Motor neuron (in vitro differentiated cells): Measurements from ENCODE around the gene PIP5K1B. TPM values are rescaled to one million over a fixed set of nuclear protein-coding genes. Genes with fewer than 3 reads are reported as not detected.

Experiments used
- ATAC-seq, 8 experiments: fragments of 200-7000 bp; cut with Tn5 transposase; replicated peaks in 6 of 8; 2 replicates each; pipeline ENCODE4 v1.8.0; 2021; ENCODE audit warnings: mild to moderate bottlenecking in 8 of 8, moderate library complexity in 8 of 8
- H3K27ac ChIP-seq, 2 donors: fragments of 250-450 bp; sonication (Bioruptor Pico); 2 replicates each; pipeline ENCODE4 v1.9.0; 2021; ENCODE audit warnings: antibody characterized with exemption in 2 of 2, mild to moderate bottlenecking in 2 of 2, moderate library complexity in 1 of 2
- H3K4me1 ChIP-seq, 2 donors: fragments of 250-450 bp; sonication (Bioruptor Pico); replicated peaks in 1 of 2; 2 replicates each; pipeline ENCODE4 v1.6.1; 2021; ENCODE audit warnings: antibody characterized with exemption in 2 of 2, mild to moderate bottlenecking in 2 of 2, moderate library complexity in 1 of 2
- H3K4me3 ChIP-seq, 5 donors: fragments of 250-450 bp; sonication (Bioruptor Pico); 2 replicates each; pipeline ENCODE4 v1.9.0; 2021; ENCODE audit warnings: antibody characterized with exemption in 5 of 5, mild to moderate bottlenecking in 5 of 5, moderate library complexity in 4 of 5
- WGBS, 10 experiments: fragments of 450-650 bp; shearing (Covaris generic); methylation state at CpG; one replicate each; pipeline ENCODE4 v1.0.0; 2022; 5-methylcytosine and 5-hydroxymethylcytosine counted together
- in situ Hi-C, 9 experiments: fragments of 400-800 bp; cut with MboI; loops; one replicate each; pipeline ENCODE4 v1.15.0; 2021; ENCODE audit warnings: low sequenced_read_pairs in 9 of 9, low pct_unique_long_range_greater_than_20kb in 2 of 9; ENCODE audit not compliant: unreplicated experiment in 9 of 9
- total RNA-seq, 8 experiments: library from RNA; unstranded; fragments of 300-600 nt; gene quantifications; 2 replicates each; pipeline versions ENCODE4 v1.2.3 to v1.2.4, GENCODE V29; 2022

The PIP5K1B gene
- total RNA-seq, 8 experiments from 2014 or later = 0.18 to 2.4 (median 0.47) TPM

- H3K27ac ChIP-seq = no peak overlapping the region
- in situ Hi-C loops = loop anchor here in 3 of 9 experiments (10.0 to 25.0 kb wide), 4 partner anchors 334 to 412 kb away; no protein-coding TSS in a partner anchor
- 0 to 100% (median 80%) methylated on average over 1 to 5 of the region's 5 CpGs; no CpG with 5 or more reads in 1 of the 10 experiments for WGBS, 10 experiments
- ATAC-seq = no peak
- no peak overlapping the region for H3K4me3 ChIP-seq
- no peaks in the 10 kb centered on the region for H3K4me1 ChIP-seq
Measured at GRCh38 chr9:68996462-68996861, 291.4 kb downstream of the PIP5K1B start.

- H3K4me1 ChIP-seq = no peaks in the 10 kb centered on the region
- no peak for ATAC-seq
- in situ Hi-C loops = loop anchor here in 3 of 9 experiments (10.0 to 25.0 kb wide), 4 partner anchors 335 to 413 kb away; no protein-coding TSS in a partner anchor
- WGBS, 10 experiments = 38 to 100% (median 81%) methylated on average over 1 to 3 of the region's 3 CpGs; no CpG with 5 or more reads in 1 of the 10 experiments
- no peak overlapping the region for H3K4me3 ChIP-seq
- no peak overlapping the region for H3K27ac ChIP-seq
Measured at GRCh38 chr9:68997666-68998065, 292.6 kb downstream of the PIP5K1B start.

DNA sequence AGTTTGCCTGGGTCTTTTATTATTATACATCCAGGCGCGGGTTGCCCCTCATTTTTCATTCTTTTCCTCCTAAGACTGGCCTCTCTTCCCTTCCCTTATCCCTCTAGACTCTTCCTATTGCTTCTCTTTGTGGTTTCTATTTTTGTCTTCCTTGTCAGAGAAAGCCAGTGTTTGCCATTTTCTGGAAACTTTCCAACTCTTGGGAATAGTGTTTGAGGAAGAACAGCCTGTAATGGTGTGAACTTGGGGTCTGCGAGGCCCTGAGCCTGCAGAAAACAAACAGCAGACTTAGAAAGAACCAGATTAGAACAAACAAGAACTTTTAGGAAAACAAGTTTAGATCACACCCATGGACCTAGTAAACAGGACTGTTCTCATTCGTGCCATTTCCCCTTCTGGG lies 293.3 kb downstream of the PIP5K1B start:
- Histone ChIP-seq H3K4me1 (peaks cover 0 to 2% of the 10 kb centered on the region in 2 donors), H3K4me3 (no peak overlapping the region), H3K27ac (no peak overlapping the region)
- peak in 1 of 8 experiments; percentile 24 for ATAC-seq
- WGBS, 10 experiments = 5 to 100% (median 85%) methylated on average over 1 to 4 of the region's 4 CpGs
- in situ Hi-C loops = loop anchor here in 3 of 9 experiments (10.0 to 25.0 kb wide), 4 partner anchors 336 to 414 kb away; no protein-coding TSS in a partner anchor

- WGBS, 10 experiments = 0 to 100% (median 60%) methylated on average over 1 to 3 of the region's 5 CpGs; no CpG with 5 or more reads in 1 of the 10 experiments
- H3K4me3 ChIP-seq = no peak overlapping the region
- H3K4me1 ChIP-seq = peaks cover 0 to 2% of the 10 kb centered on the region in 2 donors
- ATAC-seq = no peak
- H3K27ac ChIP-seq = no peak overlapping the region
- in situ Hi-C loops = loop anchor here in 3 of 9 experiments (10.0 to 25.0 kb wide), 4 partner anchors 337 to 414 kb away; no protein-coding TSS in a partner anchor
Measured at GRCh38 chr9:68998812-68999211, 293.8 kb downstream of the PIP5K1B start.

DNA sequence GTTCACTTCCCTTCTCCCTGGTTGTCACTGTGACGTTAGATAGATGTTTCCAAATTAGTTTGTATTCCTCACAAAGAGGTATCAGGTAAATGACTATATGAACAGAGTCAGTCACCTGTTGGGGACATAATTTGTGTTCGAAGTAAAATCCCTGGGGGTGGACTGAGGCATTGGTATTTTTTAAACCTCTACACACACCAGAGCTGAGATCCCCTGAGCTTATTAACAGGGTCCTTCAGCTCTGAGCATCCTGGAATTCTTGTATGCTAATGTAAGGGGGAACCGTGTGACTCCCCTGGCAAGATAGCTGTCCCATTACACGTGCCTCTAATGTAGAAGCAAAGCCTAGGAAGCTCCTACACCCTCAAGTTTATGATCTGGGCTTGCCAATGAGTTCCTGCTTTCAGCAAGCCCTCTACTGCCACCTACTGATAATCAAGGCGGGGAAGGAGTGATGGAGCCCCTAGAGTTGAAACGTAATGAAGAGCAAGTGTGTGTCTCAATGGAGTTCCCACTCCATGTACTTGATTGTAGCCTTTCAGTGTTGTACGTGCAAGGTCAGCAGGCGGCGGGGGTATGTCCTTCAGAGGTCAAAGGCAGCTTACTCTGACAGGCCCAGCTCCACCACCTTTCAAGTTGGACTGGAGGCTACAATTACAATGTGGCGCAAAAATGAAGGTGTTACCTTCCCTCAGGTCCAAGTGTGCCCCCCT lies 294.5 kb downstream of the PIP5K1B start:
- no peak overlapping the region for H3K27ac ChIP-seq
- no peak overlapping the region for H3K4me3 ChIP-seq
- 0 to 88% (median 25%) methylated on average over 1 to 10 of the region's 10 CpGs; no CpG with 5 or more reads in 3 of the 10 experiments for WGBS, 10 experiments
- H3K4me1 ChIP-seq = peaks cover 0 to 2% of the 10 kb centered on the region in 2 donors
- ATAC-seq = peak; percentile 62 to 99 (median 84)
- in situ Hi-C loops = loop anchor here in 7 of 9 experiments (10.0 to 25.0 kb wide), 7 partner anchors 87 to 425 kb away; partner anchors contain the start of gene PIP5K1B (in 1 of the 7)

DNA sequence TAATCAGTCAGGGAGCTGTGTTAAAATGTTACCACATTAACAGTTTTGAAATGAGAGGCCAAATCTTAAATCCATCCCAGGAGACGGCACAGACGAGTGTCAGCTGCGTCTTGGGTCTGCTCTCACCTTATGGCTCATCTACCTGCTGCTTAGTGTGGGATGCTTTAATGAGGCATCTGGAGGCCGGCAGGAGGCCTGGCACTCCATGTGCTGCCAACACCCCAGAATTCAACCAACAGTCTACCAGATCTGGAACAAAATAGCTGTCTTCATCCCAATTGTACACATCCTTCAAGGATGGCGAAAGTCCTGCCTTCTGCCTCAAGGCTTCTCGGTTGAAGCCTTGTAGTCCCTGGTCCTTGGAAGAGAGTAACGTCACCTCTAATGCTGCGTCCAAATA lies 296.9 kb downstream of the PIP5K1B start:
- in situ Hi-C loops = loop anchor here in 6 of 9 experiments (10.0 to 25.0 kb wide), 5 partner anchors 90 to 427 kb away; partner anchors contain the start of gene PIP5K1B (in 1 of the 6)
- no peak overlapping the region for H3K4me3 ChIP-seq
- WGBS, 10 experiments = 0 to 100% (median 77%) methylated on average over 1 to 6 of the region's 8 CpGs; no CpG with 5 or more reads in 6 of the 10 experiments
- no peak overlapping the region for H3K27ac ChIP-seq
- peaks cover 0 to 2% of the 10 kb centered on the region in 2 donors for H3K4me1 ChIP-seq
- no peak for ATAC-seq

- H3K4me1 ChIP-seq = peaks cover 0 to 2% of the 10 kb centered on the region in 2 donors
- in situ Hi-C loops = loop anchor here in 6 of 9 experiments (10.0 to 25.0 kb wide), 5 partner anchors 91 to 428 kb away; partner anchors contain the start of gene PIP5K1B (in 1 of the 6)
- WGBS, 10 experiments = 32 to 71% (median 59%) methylated on average over 5 to 8 of the region's 8 CpGs; no CpG with 5 or more reads in 1 of the 10 experiments
- H3K27ac ChIP-seq = no peak overlapping the region
- H3K4me3 ChIP-seq = no peak overlapping the region
- ATAC-seq = no peak
Measured at GRCh38 chr9:69003051-69003450, 298.0 kb downstream of the PIP5K1B start.

DNA sequence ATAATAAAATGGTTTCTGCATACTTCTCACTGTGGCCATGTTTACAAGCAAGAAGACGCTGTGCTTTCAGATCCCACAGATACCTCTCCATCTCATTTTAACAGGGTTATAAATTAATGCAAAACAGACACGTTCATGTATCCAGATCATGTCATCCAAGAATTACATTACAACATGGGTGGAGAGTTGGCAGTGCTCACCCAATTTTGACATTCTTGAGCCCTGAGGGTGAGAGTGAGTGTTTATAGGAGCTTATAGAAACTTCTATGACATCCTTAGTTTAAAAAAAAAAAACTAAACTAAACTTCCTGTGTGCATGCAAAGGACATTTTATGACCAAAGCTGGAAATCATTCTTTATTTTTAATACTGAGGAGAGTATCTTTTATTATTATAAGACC lies 299.8 kb downstream of the PIP5K1B start:
- WGBS, 10 experiments = 0 to 100% (median 83%) methylated on average over 1 to 2 of the region's 2 CpGs; no CpG with 5 or more reads in 3 of the 10 experiments
- Histone ChIP-seq H3K4me1 (peaks cover 0 to 2% of the 10 kb centered on the region in 2 donors), H3K4me3 (no peak overlapping the region), H3K27ac (no peak overlapping the region)
- no peak for ATAC-seq
- in situ Hi-C loops = loop anchor here in 6 of 9 experiments (10.0 to 25.0 kb wide), 5 partner anchors 93 to 430 kb away; partner anchors contain the start of gene PIP5K1B (in 1 of the 6)

DNA sequence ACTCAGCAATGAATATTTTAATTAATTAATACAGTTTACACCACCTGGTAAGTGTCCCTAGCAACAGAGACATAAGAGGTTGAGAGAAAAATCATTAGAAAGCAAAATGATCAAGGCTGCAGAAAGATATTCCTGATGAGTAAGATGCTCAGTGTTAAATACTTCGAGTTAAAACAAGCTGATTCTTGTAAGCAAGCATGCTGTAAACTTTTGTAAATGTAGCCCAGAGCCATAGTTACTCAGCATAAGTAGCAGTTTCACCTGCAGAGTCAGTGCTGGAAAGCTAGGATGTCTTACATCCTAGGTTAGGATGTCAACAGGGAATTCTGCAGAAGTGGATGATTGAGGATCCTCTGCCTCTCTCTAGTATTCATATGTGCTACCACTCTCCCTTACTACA lies 304.7 kb downstream of the PIP5K1B start:
- WGBS, 10 experiments = 0 to 57% (median 0%) methylated on average over 1 of the region's 1 CpG; no CpG with 5 or more reads in 6 of the 10 experiments
- no peak overlapping the region for H3K27ac ChIP-seq
- in situ Hi-C loops = loop anchor here in 6 of 9 experiments (10.0 to 25.0 kb wide), 5 partner anchors 97 to 435 kb away; partner anchors contain the start of gene PIP5K1B (in 1 of the 6)
- no peak for ATAC-seq
- no peak overlapping the region for H3K4me3 ChIP-seq
- H3K4me1 ChIP-seq = no peaks in the 10 kb centered on the region

GRCh38 chr9:69012696-69013381 lies 307.8 kb downstream of the PIP5K1B start:
- Histone ChIP-seq H3K27ac (no peak overlapping the region), H3K4me3 (no peak overlapping the region), H3K4me1 (no peaks in the 10 kb centered on the region)
- in situ Hi-C loops = loop anchor here in 4 of 9 experiments (25.0 kb wide), 3 partner anchors 101 to 426 kb away; partner anchors contain the start of gene PIP5K1B (in 1 of the 4)
- ATAC-seq = no peak
- WGBS, 10 experiments = 20 to 100% (median 81%) methylated on average over 1 to 14 of the region's 18 CpGs; no CpG with 5 or more reads in 4 of the 10 experiments

GRCh38 chr9:69013382-69013727 lies 308.3 kb downstream of the PIP5K1B start:
- no peak for ATAC-seq
- 25 to 100% (median 93%) methylated on average over 2 to 15 of the region's 26 CpGs; no CpG with 5 or more reads in 3 of the 10 experiments for WGBS, 10 experiments
- Histone ChIP-seq H3K27ac (no peak overlapping the region), H3K4me1 (no peaks in the 10 kb centered on the region), H3K4me3 (no peak overlapping the region)
- in situ Hi-C loops = loop anchor here in 4 of 9 experiments (25.0 kb wide), 3 partner anchors 101 to 426 kb away; partner anchors contain the start of gene PIP5K1B (in 1 of the 4)

GRCh38 chr9:69014013-69014412 lies 309.0 kb downstream of the PIP5K1B start, which contains the start of gene PRKACG:
Gene PRKACG (minus strand): TSS chr9:69014113. CDS start chr9:69014092, 21 bp downstream.
- WGBS, 10 experiments = no CpG with 5 or more reads among the region's 29 CpGs
- H3K27ac ChIP-seq = no peak within 1 kb of the TSS
- in situ Hi-C loops = loop anchor here in 4 of 9 experiments (25.0 kb wide), 3 partner anchors 102 to 427 kb away; partner anchors contain the start of gene PIP5K1B (in 1 of the 4)
- no peak within 1 kb of the TSS for H3K4me3 ChIP-seq
- no peaks in the 10 kb centered on the region for H3K4me1 ChIP-seq
- ATAC-seq = no peak
